ENCODE data around the gene PDE1C. TPM values are rescaled to one million over a fixed set of nuclear protein-coding genes. Genes with fewer than 3 reads are reported as not detected.

Gene PDE1C
- total RNA-seq, 2 donors from 2014 or later, result 0.26 to 0.60 TPM

GRCh38 chr7:31979690-31980330 lies 90.4 kb downstream of the PDE1C start:
- Histone ChIP-seq H3K9me3 (ENCODE audit: control insufficient read depth, low read length) (peaks cover 13% of the 10 kb centered on the region), H3K36me3 (ENCODE audit: control insufficient read depth, insufficient read depth, low read length) (no peaks in the 10 kb centered on the region), H3K4me3 (ENCODE audit: low read length) (no peak overlapping the region), H3K4me1 (ENCODE audit: control insufficient read depth, insufficient read depth, low read length) (no peaks in the 10 kb centered on the region), H3K27me3 (ENCODE audit: control insufficient read depth, insufficient read depth, low read length, poor library complexity, severe bottlenecking) (no peaks in the 10 kb centered on the region), H3K9ac (ENCODE audit: extremely low read depth, low read length, poor library complexity, severe bottlenecking) (no peak overlapping the region), H3K27ac (ENCODE audit: low read depth, low read length) (no peak overlapping the region)
- H3K4me1 Mint-ChIP-seq, result peaks cover 9% of the 10 kb centered on the region
- H3K27ac Mint-ChIP-seq, result no peak overlapping the region
- WGBS, 2 experiments (ENCODE audit: insufficient coverage in 1 of 2, insufficient read length in 1 of 2), result 100% methylated on average over 1 of the region's 1 CpG; no CpG with 5 or more reads in 1 of the 2 experiments
- TF ChIP-seq CTCF (conservative IDR thresholded peaks at IDR 0.05), result no peak
- H3K4me3 Mint-ChIP-seq, result no peak overlapping the region
- peaks cover 22% of the 10 kb centered on the region for H3K9me3 Mint-ChIP-seq
- H3K36me3 Mint-ChIP-seq (ENCODE audit: low read depth), result peaks cover 2% of the 10 kb centered on the region
- no peak for DNase-seq
- peaks cover 62% of the 10 kb centered on the region for H3K27me3 Mint-ChIP-seq (ENCODE audit: insufficient read depth)

- Histone ChIP-seq H3K4me3 (ENCODE audit: low read length) (no peak overlapping the region), H3K36me3 (ENCODE audit: control insufficient read depth, insufficient read depth, low read length) (no peaks in the 10 kb centered on the region), H3K4me1 (ENCODE audit: control insufficient read depth, insufficient read depth, low read length) (no peaks in the 10 kb centered on the region), H3K27ac (ENCODE audit: low read depth, low read length) (no peak overlapping the region), H3K9ac (ENCODE audit: extremely low read depth, low read length, poor library complexity, severe bottlenecking) (no peak overlapping the region), H3K27me3 (ENCODE audit: control insufficient read depth, insufficient read depth, low read length, poor library complexity, severe bottlenecking) (no peaks in the 10 kb centered on the region), H3K9me3 (ENCODE audit: control insufficient read depth, low read length) (peaks cover 13% of the 10 kb centered on the region)
- TF ChIP-seq CTCF (conservative IDR thresholded peaks at IDR 0.05), result no peak
- Mint-ChIP-seq H3K27me3 (ENCODE audit: insufficient read depth) (peaks cover 59% of the 10 kb centered on the region), H3K27ac (no peak overlapping the region), H3K36me3 (ENCODE audit: low read depth) (peaks cover 2% of the 10 kb centered on the region), H3K4me3 (no peak overlapping the region), H3K4me1 (peaks cover 7% of the 10 kb centered on the region), H3K9me3 (peaks cover 20% of the 10 kb centered on the region)
- no peak for DNase-seq
- WGBS, 2 experiments (ENCODE audit: insufficient coverage in 1 of 2, insufficient read length in 1 of 2), result 82 to 87% methylated on average over 3 to 4 of the region's 5 CpGs
Observed at GRCh38 chr7:31975546-31975945, 94.7 kb downstream of the PDE1C start.

- Histone ChIP-seq H3K9ac (ENCODE audit: extremely low read depth, low read length, poor library complexity, severe bottlenecking) (no peak overlapping the region), H3K4me1 (ENCODE audit: control insufficient read depth, insufficient read depth, low read length) (no peaks in the 10 kb centered on the region), H3K9me3 (ENCODE audit: control insufficient read depth, low read length) (peaks cover 13% of the 10 kb centered on the region), H3K27me3 (ENCODE audit: control insufficient read depth, insufficient read depth, low read length, poor library complexity, severe bottlenecking) (no peaks in the 10 kb centered on the region), H3K4me3 (ENCODE audit: low read length) (no peak overlapping the region), H3K27ac (ENCODE audit: low read depth, low read length) (no peak overlapping the region), H3K36me3 (ENCODE audit: control insufficient read depth, insufficient read depth, low read length) (no peaks in the 10 kb centered on the region)
- 100% methylated on average over 1 of the region's 1 CpG; no CpG with 5 or more reads in 1 of the 2 experiments for WGBS, 2 experiments (ENCODE audit: insufficient coverage in 1 of 2, insufficient read length in 1 of 2)
- no peak for DNase-seq
- Mint-ChIP-seq H3K9me3 (peaks cover 21% of the 10 kb centered on the region), H3K27me3 (ENCODE audit: insufficient read depth) (peaks cover 61% of the 10 kb centered on the region), H3K27ac (no peak overlapping the region), H3K4me3 (no peak overlapping the region), H3K4me1 (no peaks in the 10 kb centered on the region), H3K36me3 (ENCODE audit: low read depth) (peaks cover 2% of the 10 kb centered on the region)
- TF ChIP-seq CTCF (conservative IDR thresholded peaks at IDR 0.05), result no peak
Observed at GRCh38 chr7:31974351-31974750, 95.9 kb downstream of the PDE1C start.

All from endodermal cell (in vitro differentiated cells).